ENCODE measurements around the gene TRIM47.
A peak's percentile ranks its signal among the peaks of the same experiment; 100 is the strongest.
"Not testable (repeated sequence)": the region's sequence is repeated elsewhere in the genome, so short reads cannot be mapped to it uniquely, and the experiment has no call there.

TRIM47 gene

GRCh38 chr17:75892556-75893224, 14.3 kb upstream of the TRIM47 start:
- DNase-seq (ENCODE audit: low read depth in 2 of 2): no peak

- DNase-seq (ENCODE audit: low read depth in 2 of 2): no peak
These were observed 13.5 kb upstream of the TRIM47 start for GRCh38 chr17:75891605-75892555.

- no peak for DNase-seq (ENCODE audit: low read depth in 2 of 2)
These were observed 12.7 kb upstream of the TRIM47 start for GRCh38 chr17:75891022-75891604.

DNA sequence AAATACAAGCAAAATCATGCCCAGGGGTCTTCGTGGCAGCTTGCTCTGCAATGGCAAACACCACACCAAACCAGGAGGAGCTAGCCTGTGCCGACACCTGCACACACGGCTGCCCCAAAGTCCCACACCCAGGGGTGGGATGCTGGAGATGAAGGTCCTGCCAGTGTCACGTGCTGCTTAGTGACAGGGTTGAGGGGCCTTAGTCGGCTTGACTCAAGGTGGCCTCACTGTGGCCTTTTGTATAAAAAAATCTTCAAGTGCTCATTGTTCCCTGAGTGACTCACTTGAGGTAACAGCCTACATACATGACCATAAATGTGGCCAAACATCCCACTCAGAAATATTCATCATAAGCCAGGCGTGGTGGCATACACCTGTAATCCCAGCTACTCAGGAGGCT, 11.1 kb upstream of the TRIM47 start:
- DNase-seq (ENCODE audit: low read depth in 2 of 2): no peak

- no peak for DNase-seq (ENCODE audit: low read depth in 2 of 2)
These were observed 10.1 kb upstream of the TRIM47 start for GRCh38 chr17:75888484-75888883.

DNA sequence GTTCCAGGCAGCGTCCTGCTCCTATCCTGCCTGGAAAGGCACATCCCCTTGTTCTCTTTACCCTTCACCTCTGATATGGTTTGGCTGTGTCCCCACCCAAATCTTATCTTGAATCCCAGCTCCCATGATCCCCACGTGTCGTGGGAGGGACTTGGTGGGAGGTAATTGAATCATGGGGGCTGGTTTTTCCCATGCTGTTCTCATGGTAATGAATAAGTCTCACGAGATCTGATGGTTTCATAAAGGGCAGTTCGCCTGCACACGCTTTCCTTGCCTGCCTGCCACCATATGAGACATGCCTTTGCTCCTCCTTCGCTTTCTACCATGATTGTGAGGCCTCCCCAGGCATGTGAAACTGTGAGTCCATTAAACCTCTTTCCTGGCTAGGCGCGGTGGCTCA, 7.5 kb upstream of the TRIM47 start:
- DNase-seq (ENCODE audit: low read depth in 2 of 2): not testable (repeated sequence)

DNA sequence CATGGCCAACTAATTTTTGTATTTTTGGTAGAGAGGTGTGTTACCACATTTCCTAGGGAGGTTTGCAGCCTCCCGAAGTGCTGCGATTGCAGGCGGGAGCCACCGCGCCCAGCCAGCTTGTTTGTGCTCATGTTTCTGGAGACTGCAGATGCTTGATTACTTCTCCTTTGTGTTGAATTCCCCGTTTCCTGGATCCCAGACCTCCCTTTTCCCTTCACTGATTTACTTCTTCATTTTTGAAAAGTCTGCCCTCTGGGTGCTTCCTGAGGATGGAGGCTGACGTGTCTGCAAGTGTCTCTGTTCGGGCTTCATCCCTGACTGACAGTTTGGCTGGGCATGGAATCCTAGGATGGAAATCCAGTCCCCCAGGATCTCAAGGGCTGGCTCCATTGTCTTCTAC, 7.0 kb upstream of the TRIM47 start:
- DNase-seq (ENCODE audit: low read depth in 2 of 2): no peak

GRCh38 chr17:75881678-75882454, 3.5 kb upstream of the TRIM47 start:
- no peak for DNase-seq (ENCODE audit: low read depth in 2 of 2)

DNA sequence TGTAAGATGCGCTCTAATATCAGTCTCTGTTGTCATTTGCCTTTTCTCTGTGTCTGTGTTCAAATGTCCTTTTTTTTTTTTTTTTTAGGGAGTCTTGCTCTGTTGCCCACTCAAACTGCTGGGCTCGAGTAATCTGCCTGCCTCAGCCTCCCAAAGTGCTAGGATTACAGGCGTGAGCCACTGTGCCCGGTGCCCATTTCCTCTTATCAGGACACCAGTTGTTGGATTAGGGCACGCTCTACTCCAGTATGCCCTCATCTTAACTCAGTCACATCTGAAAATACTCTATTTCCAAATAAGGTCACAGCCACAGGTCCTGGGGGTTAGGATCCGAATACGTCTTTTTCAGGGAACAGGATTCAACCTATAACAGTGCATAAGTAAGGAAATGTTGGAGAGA, 1.9 kb upstream of the TRIM47 start:
- no peak for DNase-seq (ENCODE audit: low read depth in 2 of 2)

- peak in 1 of 2 donors; percentile 66 for DNase-seq (ENCODE audit: low read depth in 2 of 2)
These were observed 618 bp downstream of the TRIM47 start for GRCh38 chr17:75877752-75878173.

DNA sequence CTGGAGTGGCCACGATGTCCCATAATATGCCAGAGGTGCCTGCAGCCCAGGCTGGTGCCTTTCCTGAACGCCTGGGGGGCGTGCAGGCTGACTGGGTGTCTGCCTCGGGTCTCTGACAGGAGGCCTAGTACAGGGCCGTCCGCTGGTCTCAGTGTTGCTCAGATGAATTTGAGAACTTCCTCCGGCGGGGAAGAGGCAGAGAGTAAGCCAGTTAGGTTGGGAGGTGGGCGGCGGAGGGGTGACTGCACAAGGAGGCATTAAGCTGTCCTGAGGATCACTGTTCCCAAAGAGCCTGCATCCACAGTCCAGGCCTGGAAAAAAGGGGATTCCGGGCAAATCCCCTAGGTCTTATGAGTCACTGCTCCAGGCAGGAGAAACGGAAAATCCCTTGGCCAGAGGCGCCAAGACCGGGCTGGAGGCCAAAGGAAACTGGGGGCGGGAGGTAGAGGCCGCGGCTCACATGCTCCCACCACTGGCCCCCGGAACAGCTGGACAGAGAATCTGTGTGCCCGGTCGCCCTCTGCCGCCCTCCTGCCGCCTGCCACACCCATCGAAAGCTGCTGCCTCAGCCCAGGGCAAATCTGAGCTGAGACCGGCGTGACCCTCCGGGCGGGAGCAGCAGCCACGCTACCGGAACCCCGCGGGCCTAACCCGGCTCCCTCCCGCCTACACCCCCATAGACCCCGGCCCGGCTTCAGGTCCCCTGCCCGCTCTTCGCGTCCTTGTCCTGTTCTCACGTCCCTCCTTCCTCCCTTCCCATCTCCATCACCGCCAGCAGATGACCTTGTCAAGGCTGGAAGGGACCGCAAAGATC, 1.2 kb downstream of the TRIM47 start:
- DNase-seq (ENCODE audit: low read depth in 2 of 2): no peak

DNA sequence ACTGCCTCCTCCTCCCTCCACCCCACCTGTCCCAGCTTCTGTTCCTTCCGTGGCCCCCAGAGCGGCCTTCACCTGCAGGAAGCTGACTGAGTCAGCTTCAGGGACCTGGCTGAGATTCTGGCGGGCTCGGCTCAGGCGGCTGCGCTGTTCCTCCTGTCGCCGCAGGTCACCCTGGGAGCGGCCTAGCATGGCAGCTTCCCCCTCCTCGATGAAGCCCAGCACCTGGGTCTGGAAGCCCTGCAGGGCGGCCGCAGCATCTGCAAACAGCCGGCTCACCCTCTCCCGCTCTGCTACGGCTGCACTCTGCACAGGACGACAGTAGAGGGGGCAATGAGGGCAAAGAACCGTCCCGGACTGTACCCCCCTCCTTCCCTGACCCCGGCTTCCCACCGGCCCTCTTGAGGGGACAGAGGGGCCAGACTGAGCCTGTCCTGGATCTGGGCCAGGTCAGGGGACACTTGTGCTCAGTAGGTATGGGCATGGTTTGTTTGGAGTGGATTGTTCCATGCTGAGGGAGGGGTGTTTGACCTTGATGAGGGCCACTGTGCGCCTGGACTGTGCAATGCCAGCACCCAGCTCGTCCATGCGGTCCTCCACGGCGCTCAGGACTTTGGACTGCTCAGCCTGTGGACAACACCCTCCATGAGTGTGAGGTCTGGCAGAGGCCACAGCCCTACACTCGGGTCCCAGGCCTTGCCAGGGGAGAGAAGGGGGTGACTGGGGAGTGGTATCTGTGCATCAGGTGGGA, 2.0 kb downstream of the TRIM47 start:
- DNase-seq (ENCODE audit: low read depth in 2 of 2): peak; percentile 56 to 71

DNA sequence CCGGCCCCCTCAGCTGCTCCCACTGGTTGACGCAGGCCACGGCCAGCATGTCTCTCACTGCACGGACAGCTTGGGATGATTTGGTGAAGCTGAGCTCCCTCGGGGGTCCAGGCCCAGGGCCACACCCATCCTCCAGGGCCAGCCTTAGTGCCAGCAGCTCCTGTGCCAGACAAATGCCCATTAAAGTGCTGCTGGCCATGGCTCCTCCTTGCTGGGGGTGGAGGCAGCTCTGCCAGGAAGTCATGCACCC, 2.5 kb downstream of the TRIM47 start:
- no peak for DNase-seq (ENCODE audit: low read depth in 2 of 2)

DNA sequence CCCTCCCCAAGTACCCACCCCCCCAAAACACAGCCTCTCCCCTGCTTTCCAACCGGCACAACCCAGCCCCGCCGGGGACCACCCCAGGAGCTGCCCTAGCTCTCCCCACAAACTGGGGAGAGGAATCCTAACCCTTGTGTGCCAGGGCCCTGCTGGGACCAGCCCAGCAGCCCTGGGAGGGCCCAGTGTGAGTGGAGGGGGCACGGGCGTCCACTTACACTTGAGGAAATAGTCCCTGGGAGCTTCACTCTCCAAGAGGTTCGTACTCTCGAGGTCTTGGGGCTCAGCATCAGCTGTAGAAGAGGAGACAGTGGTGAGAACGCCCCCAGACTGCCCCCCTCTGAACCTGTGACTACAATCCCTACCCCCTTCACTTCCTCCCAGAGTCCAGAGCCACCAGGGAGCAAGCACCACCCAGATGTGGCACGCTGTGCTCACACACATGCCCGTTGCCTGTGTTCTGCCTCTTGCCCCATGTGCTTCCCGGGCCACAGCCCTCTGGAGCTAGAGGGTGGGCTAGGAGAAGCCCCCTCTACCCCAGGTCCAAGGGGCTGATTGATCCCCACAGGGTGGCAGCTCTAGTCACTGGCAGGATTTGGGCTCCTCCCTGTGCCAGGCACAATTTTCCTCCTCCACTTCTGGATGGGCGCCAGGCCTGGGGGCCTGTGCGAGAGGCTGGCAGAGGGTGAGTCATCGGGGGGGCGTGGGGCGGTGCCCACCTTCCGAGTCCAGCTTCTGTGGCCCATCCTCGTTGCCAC, 3.0 kb downstream of the TRIM47 start:
- DNase-seq (ENCODE audit: low read depth in 2 of 2): no peak

- no peak for DNase-seq (ENCODE audit: low read depth in 2 of 2)
These were observed 3.8 kb downstream of the TRIM47 start for GRCh38 chr17:75874323-75875181.

DNA sequence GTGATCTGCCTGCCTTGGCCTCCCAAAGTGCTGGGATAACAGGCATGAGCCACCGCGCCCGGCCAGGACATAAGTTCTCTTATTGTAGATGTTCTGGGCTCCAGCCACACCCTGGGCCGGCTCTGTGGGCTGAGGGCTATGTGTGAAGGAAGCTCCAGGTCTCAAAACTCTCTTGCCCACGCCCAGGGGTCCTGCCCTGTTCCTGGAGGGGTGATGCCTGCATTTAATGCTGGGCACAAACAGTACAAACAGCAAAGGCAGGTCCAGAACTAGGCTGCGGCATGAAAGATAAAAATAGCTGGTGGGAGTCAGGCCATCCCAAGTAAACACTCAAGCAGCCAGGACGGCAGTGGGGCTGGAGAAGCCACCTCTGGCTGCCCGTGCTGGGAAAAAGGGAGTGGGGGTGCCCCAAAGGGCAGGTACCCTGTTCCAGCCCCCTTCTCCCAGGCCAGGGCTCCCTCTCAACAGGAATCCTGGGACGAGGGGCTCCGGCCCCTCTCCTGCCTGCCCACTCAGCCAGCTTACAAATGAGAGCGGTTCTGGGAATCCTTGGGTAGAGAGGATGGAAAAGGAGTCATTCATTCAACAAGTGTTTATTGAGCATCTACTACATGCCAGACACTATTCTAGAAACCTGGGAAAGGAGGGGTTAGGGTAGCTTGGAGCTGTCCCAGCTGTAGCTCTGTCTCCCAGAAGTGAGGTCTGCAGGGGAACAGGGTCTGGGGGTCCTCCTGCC, 4.6 kb downstream of the TRIM47 start:
- no peak for DNase-seq (ENCODE audit: low read depth in 2 of 2)

DNA sequence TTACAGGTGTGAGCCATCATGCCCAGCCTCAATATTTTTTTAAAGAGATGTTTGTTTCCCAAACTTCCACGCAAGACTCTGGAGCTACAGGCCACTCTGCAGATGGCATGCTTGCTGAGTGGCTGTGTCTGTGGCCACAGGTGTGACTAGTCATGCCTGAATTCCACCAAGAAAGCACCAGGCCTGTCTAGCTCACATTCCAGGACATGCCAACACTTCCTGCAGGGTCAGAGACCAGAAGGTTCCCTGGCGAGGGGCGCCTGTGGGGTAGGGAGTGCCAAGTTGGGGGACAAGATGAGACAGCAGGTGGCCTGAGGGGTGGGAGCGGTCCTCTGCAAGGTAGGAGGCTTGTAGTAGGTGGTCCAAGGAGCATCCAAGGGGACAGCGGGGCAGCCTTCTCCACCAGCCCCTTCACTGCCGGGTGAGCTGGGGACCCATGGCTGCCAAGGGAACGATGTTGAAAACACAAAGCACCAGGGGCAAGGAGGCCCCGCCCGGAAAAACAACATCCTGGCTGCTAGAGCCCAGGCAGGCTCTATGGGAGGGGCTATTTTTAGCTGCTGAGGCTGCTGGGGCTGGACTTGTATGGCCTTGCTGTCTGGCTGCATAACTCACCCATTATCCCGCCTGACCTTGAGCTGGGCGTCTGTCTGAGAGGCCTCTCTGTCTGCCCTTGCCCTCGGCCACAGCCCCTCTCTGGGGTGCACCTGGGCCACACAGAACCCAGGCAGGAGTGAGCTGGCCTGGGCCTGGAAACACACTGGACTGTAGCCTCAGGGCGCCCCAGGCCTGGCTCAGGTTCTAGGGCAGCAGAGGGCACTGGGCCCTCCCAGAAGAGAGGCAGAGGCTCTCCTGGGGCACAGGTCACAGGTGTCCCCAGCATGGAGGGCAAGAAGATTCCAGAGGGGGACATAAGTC, 5.7 kb downstream of the TRIM47 start:
- DNase-seq (ENCODE audit: low read depth in 2 of 2): no peak
